RWPE1 (cell line): ENCODE data around the gene EME1.

Source experiments
- CTCF ChIA-PET: fragments of 350-600 bp; sonication (Branson Sonifier 250); formaldehyde crosslinking; extraction: SDS; loops from one replicate; lab custom pipeline; 2021; lab: Yijun Ruan, JAX
- POLR2A ChIA-PET: fragments of 400-600 bp; formaldehyde crosslinking; extraction: SDS; loops from one replicate; lab custom pipeline; 2020; ENCODE audit warnings: antibody characterized with exemption; ENCODE audit not compliant: low non-redundant PET; lab: Yijun Ruan, JAX
- DNase-seq: peaks from one replicate; pipeline ENCODE4 v3.0.0; 2012; ENCODE audit warnings: low spot score
- H3K27ac ChIP-seq: fragments of 450-650 bp; 2 replicates; pipeline ENCODE4 v1.5.1; 2017
- CTCF ChIP-seq: fragments of 450-650 bp; conservative IDR thresholded peaks from 2 replicates; pipeline ENCODE4 v1.5.1; 2017; ENCODE audit warnings: low read depth, mild to moderate bottlenecking

EME1 gene

GRCh38 chr17:50422738-50423137 is 49.7 kb downstream of the EME1 start:
- CTCF ChIA-PET: interaction anchor here (1.5 kb wide), 1 partner anchor 25 kb away, joined by 7 read pairs; the partner anchor contains the start of gene LRRC59
- no peak overlapping the region for H3K27ac ChIP-seq
- POLR2A ChIA-PET: no interaction called here

GRCh38 chr17:50423553-50424159 is 50.6 kb downstream of the EME1 start:
- no peak for TF ChIP-seq CTCF
- POLR2A ChIA-PET: no interaction called here
- peak; percentile 91 for DNase-seq
- CTCF ChIA-PET: interaction anchor here (1.0 kb wide), 2 partner anchors 26 to 222 kb away, joined by 3 to 5 read pairs; partner anchors contain the start of gene COL1A1
- H3K27ac ChIP-seq: no peak overlapping the region

More at GRCh38 chr17:50422738-50423137, 49.7 kb downstream of the EME1 start:
- TF ChIP-seq CTCF: no peak
- DNase-seq: no peak

GRCh38 chr17:50424246-50424995 is 51.4 kb downstream of the EME1 start:
- H3K27ac ChIP-seq: no peak overlapping the region
- TF ChIP-seq CTCF: no peak
- ChIA-PET CTCF (interaction anchor here (1.0 to 3.0 kb wide), 3 partner anchors 26 to 223 kb away, joined by 3 to 16 read pairs (median 5); partner anchors contain the start of genes COL1A1 and LRRC59), POLR2A (no interaction called here)
- no peak for DNase-seq

GRCh38 chr17:50424996-50425681 is 52.1 kb downstream of the EME1 start:
- H3K27ac ChIP-seq: peak overlapping the region; percentile 85
- POLR2A ChIA-PET: no interaction called here
- CTCF ChIA-PET: interaction anchor here (3.0 kb wide), 1 partner anchor 28 kb away, joined by 16 read pairs; the partner anchor contains the start of gene LRRC59
- TF ChIP-seq CTCF: no peak
- no peak for DNase-seq

GRCh38 chr17:50425682-50426471 is 52.8 kb downstream of the EME1 start, which contains the start of gene ACSF2:
ACSF2 (plus strand) TSS chr17:50426218; CDS start chr17:50426262, 44 bp downstream.
- DNase-seq: peak; percentile 87

More at GRCh38 chr17:50425682-50426471, 52.8 kb downstream of the EME1 start, which contains the start of gene ACSF2:
- H3K27ac ChIP-seq: peak within 1 kb of the TSS; percentile 85
- no peak for TF ChIP-seq CTCF
- ChIA-PET CTCF (interaction anchor here (0.7 to 3.0 kb wide), 3 partner anchors 29 to 62 kb away, joined by 3 to 16 read pairs (median 5); partner anchors contain the start of genes LRRC59 and RSAD1), POLR2A (interaction anchor here (0.5 to 1.7 kb wide), 3 partner anchors 11 to 29 kb away, joined by 3 to 6 read pairs (median 4); partner anchors contain the start of gene LRRC59)
